ENCODE data around the gene MINDY4.

Gene MINDY4

DNA sequence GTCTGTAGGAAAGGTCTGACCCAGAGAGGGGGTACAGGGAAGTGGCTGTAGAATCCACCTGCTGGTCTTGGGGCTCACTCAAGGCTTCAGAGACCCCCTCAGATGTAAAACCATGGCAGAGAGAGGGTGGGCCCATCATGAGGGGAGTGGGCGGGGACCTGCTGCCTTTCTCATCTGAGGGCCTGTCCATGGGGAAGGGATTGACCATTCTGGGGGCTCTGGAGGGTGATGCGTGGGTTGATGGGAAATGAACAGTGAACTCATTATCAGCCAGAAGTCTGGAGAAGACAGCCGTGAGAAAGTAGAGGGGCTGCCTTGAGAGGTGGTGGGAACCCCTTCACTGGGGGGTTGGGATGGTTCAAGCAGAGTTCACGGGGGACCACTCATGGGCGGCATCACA is 66.8 kb downstream of the MINDY4 start:
- DNase-seq = no peak

- DNase-seq = no peak
These were observed 69.2 kb downstream of the MINDY4 start for GRCh38 chr7:30840141-30841024.

- no peak for DNase-seq
These were observed 70.0 kb downstream of the MINDY4 start for GRCh38 chr7:30841025-30841735.

DNA sequence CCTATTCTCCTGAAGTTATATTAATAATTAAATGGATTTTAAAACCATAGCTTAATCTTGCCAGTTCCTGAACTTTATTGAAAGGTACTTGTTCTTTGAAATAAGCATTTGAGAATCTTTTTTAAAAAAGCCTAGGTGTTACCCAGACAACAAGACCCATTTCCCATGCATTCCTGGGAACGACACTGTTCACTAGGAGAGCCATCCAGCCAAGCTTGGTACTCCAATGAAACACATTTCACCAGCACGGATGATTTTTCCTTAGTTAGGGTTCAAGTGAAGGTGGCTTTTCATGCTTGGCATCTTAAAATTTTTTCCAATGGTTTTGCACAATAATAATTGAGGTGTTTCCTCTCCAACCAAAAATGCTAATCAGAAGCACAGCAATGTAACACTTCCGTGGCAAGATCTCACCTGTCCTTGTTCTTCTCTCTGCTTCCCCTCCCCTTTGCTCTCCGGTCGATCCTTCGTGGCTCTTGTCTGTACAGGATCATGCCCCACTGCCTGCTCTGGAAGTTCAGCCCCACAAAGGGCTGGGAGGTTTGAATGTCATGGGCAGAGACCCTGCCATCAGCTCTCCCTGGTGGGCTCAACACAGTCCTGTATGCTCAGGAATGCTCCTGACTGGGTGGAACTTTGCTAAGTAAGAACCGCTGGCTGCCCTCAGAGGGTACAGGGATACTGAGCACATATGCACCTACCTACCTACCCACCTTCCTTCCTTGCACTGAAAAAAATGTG is 70.8 kb downstream of the MINDY4 start:
- no peak for DNase-seq

DNA sequence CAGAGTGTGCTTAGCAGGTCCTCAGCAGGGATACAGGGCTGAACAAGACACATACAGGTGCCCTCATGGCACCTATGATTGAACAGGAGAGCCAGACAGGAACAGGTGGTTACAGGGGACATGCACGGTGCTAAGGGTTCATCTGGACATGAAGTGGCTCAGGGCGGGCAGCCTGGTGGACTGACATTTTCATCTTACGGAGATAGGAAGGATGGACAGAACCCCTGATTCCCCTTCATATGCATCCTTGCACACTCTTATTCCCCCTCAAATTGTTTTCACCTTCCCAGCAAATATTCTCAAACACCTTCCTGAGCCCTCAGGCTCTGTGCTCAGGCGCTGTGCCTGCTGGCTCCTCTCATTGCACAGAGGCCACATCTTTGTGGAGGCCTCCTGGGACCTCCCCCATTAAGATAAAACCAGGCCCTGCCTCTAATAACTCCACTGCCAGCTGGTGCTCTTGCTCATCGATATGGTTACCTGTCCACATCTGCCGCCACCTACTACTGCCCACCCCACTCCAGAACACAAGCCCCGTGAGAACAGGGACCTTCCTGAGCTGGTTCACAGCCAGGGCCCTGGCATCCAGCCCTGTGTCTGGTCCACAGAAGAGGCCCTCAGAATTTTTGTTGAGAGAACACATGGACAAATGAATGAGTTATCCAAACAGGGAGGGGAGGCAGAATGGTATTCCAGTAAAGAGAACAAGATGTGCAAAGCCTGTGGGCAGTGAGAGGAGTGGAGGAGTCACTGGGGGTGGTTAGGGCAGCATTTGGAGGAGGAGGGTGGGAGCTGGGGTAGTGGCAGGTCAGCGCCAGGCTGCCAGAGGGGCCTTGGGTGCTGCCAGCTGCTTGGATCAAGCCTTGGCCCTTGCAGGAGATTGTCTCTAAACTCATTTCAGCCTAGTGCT is 71.6 kb downstream of the MINDY4 start:
- no peak for DNase-seq

- DNase-seq = no peak
These were observed 72.7 kb downstream of the MINDY4 start for GRCh38 chr7:30843741-30844482.

DNA sequence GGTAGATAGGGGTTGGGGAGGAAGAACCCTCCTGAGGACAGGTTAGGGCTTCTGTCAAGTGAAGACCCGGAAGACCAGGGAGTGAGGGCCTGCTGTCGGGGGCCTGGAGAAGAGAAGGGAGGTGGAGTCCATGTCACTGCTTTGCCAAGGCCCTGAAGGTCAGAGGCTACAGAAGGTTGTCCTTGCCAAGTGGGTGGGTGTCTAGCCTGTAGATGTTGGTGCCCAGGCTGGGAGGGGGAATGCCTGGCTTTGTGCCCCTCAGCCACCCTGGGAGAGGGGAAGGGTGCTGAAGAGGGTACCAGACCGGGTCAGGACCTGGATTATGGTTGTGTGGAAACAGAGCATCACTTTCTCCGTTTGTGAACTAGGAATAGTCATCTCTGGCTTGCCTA is 73.3 kb downstream of the MINDY4 start:
- DNase-seq = no peak

DNA sequence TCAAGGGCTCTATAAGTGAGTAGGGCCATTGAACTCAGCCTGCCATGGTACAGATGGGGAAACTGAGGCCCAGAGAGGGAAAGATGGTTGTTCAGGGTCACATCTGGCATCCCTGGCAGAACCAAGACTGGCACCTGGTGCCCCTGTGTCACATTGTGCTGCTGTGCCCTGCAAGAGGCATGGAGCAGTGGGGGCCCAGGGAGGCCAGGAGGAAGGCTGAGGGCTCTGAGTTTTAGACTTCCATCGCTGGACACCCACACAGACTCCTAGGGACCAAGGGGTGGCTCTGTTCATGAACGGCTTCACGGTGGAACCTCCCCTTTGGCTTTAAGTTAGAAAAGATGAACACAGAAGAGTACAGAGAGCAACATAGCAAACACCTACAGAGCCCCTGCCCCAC is 73.7 kb downstream of the MINDY4 start:
- DNase-seq = no peak

GRCh38 chr7:30845426-30846135 is 74.4 kb downstream of the MINDY4 start:
- DNase-seq = no peak

- no peak for DNase-seq
These were observed 75.2 kb downstream of the MINDY4 start for GRCh38 chr7:30846378-30846777.

DNA sequence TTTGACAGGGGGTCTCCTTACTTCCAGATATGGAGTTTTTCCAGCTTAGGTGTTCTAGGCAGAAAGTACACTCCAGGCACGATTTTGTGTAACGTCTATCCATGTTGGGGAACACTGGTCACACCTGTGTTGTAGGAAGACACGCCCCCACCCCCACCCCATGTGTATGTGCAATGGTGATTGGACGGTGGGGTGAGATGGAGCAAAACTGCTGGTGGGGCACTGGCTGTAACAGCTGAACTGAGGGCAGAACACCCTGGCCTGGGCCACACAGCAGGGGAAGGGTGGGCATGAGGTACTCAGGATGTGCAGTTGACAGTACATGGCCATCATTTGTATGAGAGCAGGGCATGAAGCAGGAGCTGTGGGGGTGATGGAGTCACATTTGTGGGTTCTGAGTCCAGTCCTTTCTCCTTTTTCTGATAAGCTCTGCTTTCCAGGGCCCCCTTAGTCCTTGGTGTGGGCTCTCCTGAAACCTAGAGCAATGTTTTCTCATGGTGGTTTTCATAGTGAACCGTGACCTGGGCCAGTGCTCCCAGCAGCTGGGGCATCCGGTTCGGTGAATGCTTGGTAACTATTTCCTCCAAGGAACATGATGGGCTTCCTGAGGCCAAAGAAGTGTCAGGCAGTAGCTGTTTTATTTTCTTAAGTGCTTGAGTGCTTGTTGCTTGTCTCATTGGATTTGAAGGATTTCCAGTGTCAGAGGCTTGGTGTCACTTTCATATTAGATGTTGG is 77.1 kb downstream of the MINDY4 start:
- no peak for DNase-seq

DNA sequence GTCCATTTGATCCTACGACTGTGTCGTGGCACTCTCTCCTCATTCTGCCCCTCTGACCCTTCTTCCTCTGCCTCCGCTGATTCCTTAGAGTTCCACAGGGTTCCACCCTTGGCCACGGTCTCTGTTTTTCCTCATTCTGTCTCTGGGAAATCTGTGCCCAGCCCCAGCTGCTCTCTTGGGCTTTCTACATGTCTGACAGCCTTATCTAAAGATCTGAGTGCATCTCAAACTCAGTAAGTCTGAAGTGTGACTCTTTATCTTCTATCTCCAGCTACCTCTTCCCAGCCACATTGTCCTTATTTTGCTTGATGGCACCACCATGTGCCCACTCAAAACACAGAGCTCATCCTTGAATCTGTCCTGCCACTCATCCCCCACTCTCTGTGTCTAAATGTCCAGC is 78.3 kb downstream of the MINDY4 start:
- no peak for DNase-seq

GRCh38 chr7:30850426-30850825 is 79.2 kb downstream of the MINDY4 start:
- no peak for DNase-seq

- no peak for DNase-seq
These were observed 80.6 kb downstream of the MINDY4 start for GRCh38 chr7:30851651-30852307.

- DNase-seq = no peak
These were observed 81.1 kb downstream of the MINDY4 start for GRCh38 chr7:30852308-30852684.

DNA sequence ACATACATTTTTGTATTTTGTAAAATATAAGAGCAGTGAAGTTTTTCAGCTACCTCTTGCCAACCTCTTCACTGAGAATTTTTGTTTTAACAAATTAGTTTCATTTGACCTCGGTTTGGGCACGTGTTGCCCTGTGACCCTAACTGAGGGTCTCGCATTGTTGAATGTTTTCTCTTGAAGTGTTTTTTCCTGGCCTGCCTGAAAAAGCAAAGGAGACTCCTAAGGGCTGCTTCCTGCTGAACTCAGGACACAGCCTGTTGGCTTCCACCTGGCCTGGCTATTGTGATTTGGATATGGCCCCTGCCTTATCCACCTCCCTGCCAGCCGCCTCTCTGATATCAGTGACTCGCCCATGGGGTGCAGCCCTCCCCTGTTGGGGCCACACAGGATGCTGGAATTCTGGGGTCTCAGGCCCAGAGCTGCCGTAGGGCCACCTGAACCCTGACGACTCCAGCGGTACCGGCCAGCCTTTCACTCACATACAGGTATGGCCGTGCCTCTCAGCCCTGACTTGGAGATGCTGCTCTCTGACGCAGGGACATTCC is 81.6 kb downstream of the MINDY4 start:
- DNase-seq = no peak

DNA sequence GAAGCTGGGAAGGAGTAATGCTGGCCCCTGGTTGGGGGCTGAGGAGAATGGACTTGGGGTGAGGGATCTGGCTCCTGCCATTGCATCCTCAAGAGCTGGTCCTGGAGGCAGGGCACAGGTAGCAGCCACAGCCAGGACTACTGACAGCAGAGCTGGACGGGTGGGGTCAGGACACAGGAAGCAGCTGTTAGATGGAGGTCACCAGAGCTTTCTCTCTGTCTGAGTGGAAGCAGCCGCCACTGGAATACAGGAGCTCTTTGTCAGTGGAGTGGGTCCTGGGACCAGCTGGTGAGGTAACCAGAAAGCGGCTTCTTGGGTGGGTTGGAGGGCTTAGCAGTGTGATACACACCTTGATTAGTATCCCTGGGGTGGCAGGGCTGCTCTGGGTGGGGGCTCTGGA is 82.4 kb downstream of the MINDY4 start:
- no peak for DNase-seq

DNA sequence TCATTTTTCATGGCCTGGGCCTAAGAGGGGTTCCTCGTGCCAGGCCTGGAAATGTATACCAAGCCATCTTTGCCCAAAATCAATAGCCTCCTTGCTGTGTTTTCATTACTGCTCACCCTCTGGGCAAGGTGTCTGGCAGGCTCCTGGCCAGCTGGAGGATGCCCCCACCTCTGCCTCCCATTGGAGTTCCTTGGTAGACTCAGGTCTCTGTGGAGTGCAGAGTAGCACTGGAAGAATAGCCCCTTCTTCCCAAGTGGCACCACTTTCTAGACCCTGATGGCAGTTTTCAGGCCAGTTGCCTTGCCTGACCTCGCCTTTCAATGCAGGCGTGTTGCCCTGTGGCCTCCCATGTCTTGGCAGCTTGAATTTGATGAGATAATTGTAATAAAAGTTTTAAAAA is 84.7 kb downstream of the MINDY4 start:
- DNase-seq = no peak

DNA sequence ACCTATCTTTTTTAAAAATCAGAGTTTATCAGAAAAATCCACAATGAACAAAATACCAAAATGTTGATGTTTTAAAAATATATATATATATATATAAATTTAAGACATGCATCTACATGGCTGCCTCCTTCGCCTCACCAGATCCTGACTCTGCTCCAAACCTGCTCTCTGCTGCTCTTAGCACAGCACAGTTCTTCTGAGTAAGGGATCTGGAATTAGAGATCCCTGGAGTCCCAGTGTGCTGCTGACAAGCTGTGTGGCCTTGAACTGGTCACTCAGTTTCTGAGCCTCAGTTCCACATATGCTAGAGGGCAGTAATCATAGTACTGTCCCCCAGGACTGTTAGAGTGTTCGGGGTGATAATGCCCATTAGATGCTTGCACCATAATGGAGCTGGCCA is 87.4 kb downstream of the MINDY4 start:
- no peak for DNase-seq

Data from Kasumi-1 (cell line).